HUES64 (cell line): Measurements from ENCODE around the gene SCP2.

Experiments used
- H3K27ac ChIP-seq: 2 replicates; pipeline ENCODE4 v1.7.0; 2013; ENCODE audit warnings: low read depth, low read length, inconsistent platforms
- H3K27me3 ChIP-seq: 2 replicates; pipeline ENCODE4 v1.6.1; 2013; ENCODE audit warnings: mild to moderate bottlenecking, low read length; ENCODE audit not compliant: insufficient read depth
- H3K36me3 ChIP-seq: 2 replicates; pipeline ENCODE4 v1.6.1; 2013; ENCODE audit warnings: mild to moderate bottlenecking, low read length; ENCODE audit not compliant: insufficient read depth
- H3K4me1 ChIP-seq: 2 replicates; pipeline ENCODE4 v1.6.1; 2013; ENCODE audit warnings: mild to moderate bottlenecking, low read length, moderate library complexity; ENCODE audit not compliant: insufficient read depth
- H3K4me3 ChIP-seq: 2 replicates; pipeline ENCODE4 v1.5.1; 2013; ENCODE audit warnings: mild to moderate bottlenecking, low read length, moderate library complexity
- H3K9ac ChIP-seq: 2 replicates; pipeline ENCODE4 v1.6.1; 2013; ENCODE audit warnings: mild to moderate bottlenecking, low read depth, low read length
- H3K9me3 ChIP-seq: 2 replicates; pipeline ENCODE4 v1.6.1; 2013; ENCODE audit warnings: low read depth, low read length; ENCODE audit not compliant: insufficient read depth
- whole genome bisulfite sequencing: fragments of 150-250, 120-280 bp; methylation state at CpG from one replicate; pipeline ENCODE4 v1.1.7; 2013; ENCODE audit warnings: missing lambda C conversion rate; 5-methylcytosine and 5-hydroxymethylcytosine counted together

The SCP2 gene

GRCh38 chr1:53061859-53062707 lies 135.0 kb downstream of the SCP2 start, which contains the start of gene PODN:
Gene PODN, plus strand, starts transcription at chr1:53062213. Its CDS starts 7,643 bp downstream, at chr1:53069856.
- H3K36me3 ChIP-seq = no peaks in the 10 kb centered on the region
- H3K9ac ChIP-seq = no peak within 1 kb of the TSS
- 1% methylated on average over 73 of the region's 73 CpGs for whole genome bisulfite sequencing
- peak within 1 kb of the TSS; percentile 52 for H3K4me3 ChIP-seq
- H3K9me3 ChIP-seq = no peaks in the 10 kb centered on the region
- peaks cover 75% of the 10 kb centered on the region for H3K27me3 ChIP-seq
- no peak within 1 kb of the TSS for H3K27ac ChIP-seq
- H3K4me1 ChIP-seq = peaks cover 3% of the 10 kb centered on the region; the same call in 1 of the 2 replicates

GRCh38 chr1:53062708-53063591 lies 135.9 kb downstream of the SCP2 start:
- peaks cover 3% of the 10 kb centered on the region; the same call in 1 of the 2 replicates for H3K4me1 ChIP-seq
- no peak overlapping the region for H3K9ac ChIP-seq
- no peak overlapping the region for H3K27ac ChIP-seq
- no peaks in the 10 kb centered on the region for H3K36me3 ChIP-seq
- peaks cover 71% of the 10 kb centered on the region for H3K27me3 ChIP-seq
- 9% methylated on average over 59 of the region's 61 CpGs for whole genome bisulfite sequencing
- H3K4me3 ChIP-seq = peak overlapping the region; percentile 52
- no peaks in the 10 kb centered on the region for H3K9me3 ChIP-seq

GRCh38 chr1:53063744-53064515 lies 136.9 kb downstream of the SCP2 start:
- H3K36me3 ChIP-seq = no peaks in the 10 kb centered on the region
- 78% methylated on average over 9 of the region's 9 CpGs for WGBS
- H3K27ac ChIP-seq = no peak overlapping the region
- no peak overlapping the region for H3K9ac ChIP-seq
- no peaks in the 10 kb centered on the region for H3K9me3 ChIP-seq
- peaks cover 61% of the 10 kb centered on the region for H3K27me3 ChIP-seq
- no peak overlapping the region for H3K4me3 ChIP-seq
- H3K4me1 ChIP-seq = peaks cover 3% of the 10 kb centered on the region; the same call in 1 of the 2 replicates

GRCh38 chr1:53065391-53065790 lies 138.3 kb downstream of the SCP2 start:
- H3K4me1 ChIP-seq = peaks cover 3% of the 10 kb centered on the region; the same call in 1 of the 2 replicates
- peaks cover 46% of the 10 kb centered on the region for H3K27me3 ChIP-seq
- WGBS = 89% methylated on average over 7 of the region's 7 CpGs
- no peaks in the 10 kb centered on the region for H3K36me3 ChIP-seq
- no peak overlapping the region for H3K9ac ChIP-seq
- no peaks in the 10 kb centered on the region for H3K9me3 ChIP-seq
- H3K4me3 ChIP-seq = no peak overlapping the region
- no peak overlapping the region for H3K27ac ChIP-seq

- H3K9me3 ChIP-seq = no peaks in the 10 kb centered on the region
- peaks cover 35% of the 10 kb centered on the region for H3K27me3 ChIP-seq
- no peak overlapping the region for H3K4me3 ChIP-seq
- no peak overlapping the region for H3K9ac ChIP-seq
- H3K27ac ChIP-seq = no peak overlapping the region
- H3K36me3 ChIP-seq = no peaks in the 10 kb centered on the region
- 93% methylated on average over 5 of the region's 6 CpGs for WGBS
- H3K4me1 ChIP-seq = peaks cover under 1% of the 10 kb centered on the region; the same call in 1 of the 2 replicates
Observed at GRCh38 chr1:53066488-53066887, 139.4 kb downstream of the SCP2 start.

- no peak overlapping the region for H3K4me3 ChIP-seq
- no peak overlapping the region for H3K9ac ChIP-seq
- no peaks in the 10 kb centered on the region for H3K4me1 ChIP-seq
- H3K27me3 ChIP-seq = peaks cover 29% of the 10 kb centered on the region
- no peaks in the 10 kb centered on the region for H3K36me3 ChIP-seq
- no peak overlapping the region for H3K27ac ChIP-seq
- WGBS = 90% methylated on average over 13 of the region's 13 CpGs
- H3K9me3 ChIP-seq = no peaks in the 10 kb centered on the region
Observed at GRCh38 chr1:53066891-53067738, 140.0 kb downstream of the SCP2 start.

GRCh38 chr1:53067886-53068285 lies 140.8 kb downstream of the SCP2 start:
- H3K4me3 ChIP-seq = no peak overlapping the region
- peaks cover 21% of the 10 kb centered on the region for H3K27me3 ChIP-seq
- no peaks in the 10 kb centered on the region for H3K9me3 ChIP-seq
- H3K36me3 ChIP-seq = no peaks in the 10 kb centered on the region
- H3K27ac ChIP-seq = no peak overlapping the region
- 80% methylated on average over 2 of the region's 2 CpGs for WGBS
- no peak overlapping the region for H3K9ac ChIP-seq
- no peaks in the 10 kb centered on the region for H3K4me1 ChIP-seq

GRCh38 chr1:53068314-53069099 lies 141.4 kb downstream of the SCP2 start:
- H3K4me1 ChIP-seq = no peaks in the 10 kb centered on the region

GRCh38 chr1:53069265-53069662 lies 142.2 kb downstream of the SCP2 start:
- H3K36me3 ChIP-seq = no peaks in the 10 kb centered on the region
- no peaks in the 10 kb centered on the region for H3K4me1 ChIP-seq
- no peak overlapping the region for H3K4me3 ChIP-seq
- no peak overlapping the region for H3K9ac ChIP-seq
- peaks cover 8% of the 10 kb centered on the region for H3K27me3 ChIP-seq
- H3K27ac ChIP-seq = no peak overlapping the region
- 89% methylated on average over 7 of the region's 7 CpGs for WGBS
- no peaks in the 10 kb centered on the region for H3K9me3 ChIP-seq

More at GRCh38 chr1:53068314-53069099, 141.4 kb downstream of the SCP2 start:
- H3K9me3 ChIP-seq = no peaks in the 10 kb centered on the region
- H3K9ac ChIP-seq = no peak overlapping the region
- no peak overlapping the region for H3K27ac ChIP-seq
- peaks cover 15% of the 10 kb centered on the region for H3K27me3 ChIP-seq
- no peak overlapping the region for H3K4me3 ChIP-seq
- no peaks in the 10 kb centered on the region for H3K36me3 ChIP-seq
- WGBS = 90% methylated on average over 7 of the region's 7 CpGs
